HG03442 (cell line): ENCODE results near the gene PLAAT3.
"Not testable (repeated sequence)": the region's sequence is repeated elsewhere in the genome, so short reads cannot be mapped to it uniquely, and the experiment has no call there.

Experiments used
- ATAC-seq: cut with Tn5 transposase; IDR thresholded peaks from one replicate; pipeline ENCODE4 v1.9.1; 2021; ENCODE audit warnings: mild to moderate bottlenecking, moderate library complexity; ENCODE audit not compliant: unreplicated experiment

PLAAT3 gene

DNA sequence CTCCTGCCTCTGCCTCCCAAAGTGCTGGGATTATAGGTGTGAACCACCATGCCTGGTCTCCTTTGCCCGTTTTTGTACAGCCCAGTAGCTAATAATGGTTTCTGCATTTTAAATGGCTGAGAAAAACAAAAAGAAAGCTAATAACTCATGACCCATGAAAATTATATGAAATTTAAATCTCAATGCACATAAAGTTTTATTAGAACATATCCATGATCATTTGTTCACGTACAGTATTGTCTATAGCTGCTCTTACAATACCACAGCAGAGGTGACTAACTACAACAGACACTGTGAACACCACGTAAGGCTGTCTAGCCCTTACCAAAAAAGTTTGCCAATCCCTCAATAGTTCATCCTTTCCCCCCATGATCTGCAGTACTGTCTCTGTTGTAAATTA lies 44.7 kb downstream of the PLAAT3 start:
- ATAC-seq = no peak

DNA sequence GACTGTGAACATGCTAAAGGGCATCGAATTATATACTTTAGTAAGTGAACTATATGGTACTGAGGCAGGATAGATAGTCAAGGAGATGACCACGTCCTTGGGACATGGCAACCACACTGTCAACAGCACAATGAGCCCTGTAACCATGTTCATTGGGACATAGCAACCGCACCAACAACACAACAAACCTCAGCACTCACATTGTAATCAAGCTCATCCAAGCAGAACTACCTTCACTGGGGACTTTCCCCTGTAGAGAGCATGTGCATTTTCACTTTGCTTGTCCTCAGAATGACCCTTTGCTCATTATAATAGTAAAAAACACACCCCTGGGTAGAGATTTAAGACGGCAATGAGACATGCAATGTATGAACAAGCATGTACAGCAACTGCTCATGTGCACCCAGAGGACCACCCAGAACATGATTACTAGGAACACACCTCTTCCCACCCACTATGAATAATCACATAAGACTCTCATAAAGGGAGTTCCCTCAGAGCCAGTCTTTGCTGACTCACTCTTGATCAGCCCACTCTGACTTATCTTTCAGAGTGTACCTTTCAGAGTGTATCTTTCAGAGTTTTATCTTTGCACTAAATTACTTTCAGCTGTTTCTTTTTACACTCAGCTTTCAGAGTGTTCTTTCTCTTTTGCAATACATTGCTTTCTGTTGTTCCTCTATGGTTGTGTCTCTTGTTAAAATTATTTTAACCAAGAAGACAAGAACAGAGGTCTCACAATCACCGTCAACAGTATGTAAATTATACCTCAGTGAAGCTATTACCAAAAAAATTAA lies 47.0 kb downstream of the PLAAT3 start:
- peak; percentile 74 for ATAC-seq

DNA sequence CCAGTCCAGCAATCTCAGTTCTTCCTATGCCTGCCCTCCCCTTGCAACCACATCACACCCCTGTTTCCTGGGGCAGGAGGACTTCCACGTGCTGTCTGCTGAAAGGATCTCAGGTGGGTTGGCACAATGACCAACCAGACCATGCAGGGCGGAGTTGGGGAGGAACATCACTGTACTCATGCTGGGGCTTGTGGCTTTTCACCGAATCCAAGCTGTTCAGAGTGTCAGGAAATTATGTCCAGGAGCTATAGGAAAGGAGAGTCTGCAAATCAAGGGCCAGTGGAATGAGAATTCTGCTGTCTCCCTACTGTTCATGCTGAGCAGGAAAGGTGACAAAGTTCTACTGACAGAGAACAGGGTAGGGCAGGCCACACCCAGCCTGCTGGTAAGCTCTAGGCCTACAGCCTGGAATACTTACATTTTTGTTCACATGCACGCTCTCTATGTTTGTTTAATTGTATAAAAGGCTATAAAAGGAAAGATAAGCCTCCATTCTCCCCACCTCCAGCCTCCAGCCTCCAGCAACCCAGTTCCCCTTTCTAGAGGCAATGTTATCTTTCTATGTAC lies 49.4 kb downstream of the PLAAT3 start:
- no peak for ATAC-seq

DNA sequence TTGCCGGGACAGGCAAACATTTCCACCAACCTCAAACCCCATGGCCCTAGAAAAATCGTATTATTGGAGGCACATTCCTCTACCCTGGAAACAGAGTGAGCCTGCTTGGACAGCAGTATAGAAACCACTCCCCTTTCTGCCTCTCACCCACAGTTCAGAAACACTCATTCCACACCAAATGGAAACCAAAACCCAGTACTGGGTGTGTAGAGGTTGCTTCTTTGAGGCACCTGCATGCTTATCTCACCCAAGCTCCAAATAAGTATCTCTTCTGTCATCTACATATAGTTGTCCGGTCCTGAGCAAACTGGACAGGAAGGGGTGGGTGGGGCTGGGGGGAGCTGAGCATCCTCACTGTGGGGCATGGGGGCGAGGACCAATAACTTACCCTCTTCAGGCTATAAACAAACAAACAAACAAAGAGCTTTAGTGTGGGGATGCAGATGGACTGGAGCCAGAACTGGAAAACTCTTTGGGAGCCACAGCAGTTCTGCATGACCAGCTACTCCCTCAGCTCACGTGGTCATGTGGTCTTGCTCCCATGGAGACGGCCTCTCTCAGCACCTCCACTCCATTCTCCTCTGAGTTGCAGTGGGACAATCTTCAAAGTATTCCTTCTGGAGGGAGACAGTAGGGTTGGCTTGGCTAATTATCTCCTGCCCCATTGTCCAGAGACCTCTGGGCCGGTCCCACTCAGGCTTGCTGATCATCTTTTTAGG lies 50.0 kb downstream of the PLAAT3 start:
- ATAC-seq = peak; percentile 54

DNA sequence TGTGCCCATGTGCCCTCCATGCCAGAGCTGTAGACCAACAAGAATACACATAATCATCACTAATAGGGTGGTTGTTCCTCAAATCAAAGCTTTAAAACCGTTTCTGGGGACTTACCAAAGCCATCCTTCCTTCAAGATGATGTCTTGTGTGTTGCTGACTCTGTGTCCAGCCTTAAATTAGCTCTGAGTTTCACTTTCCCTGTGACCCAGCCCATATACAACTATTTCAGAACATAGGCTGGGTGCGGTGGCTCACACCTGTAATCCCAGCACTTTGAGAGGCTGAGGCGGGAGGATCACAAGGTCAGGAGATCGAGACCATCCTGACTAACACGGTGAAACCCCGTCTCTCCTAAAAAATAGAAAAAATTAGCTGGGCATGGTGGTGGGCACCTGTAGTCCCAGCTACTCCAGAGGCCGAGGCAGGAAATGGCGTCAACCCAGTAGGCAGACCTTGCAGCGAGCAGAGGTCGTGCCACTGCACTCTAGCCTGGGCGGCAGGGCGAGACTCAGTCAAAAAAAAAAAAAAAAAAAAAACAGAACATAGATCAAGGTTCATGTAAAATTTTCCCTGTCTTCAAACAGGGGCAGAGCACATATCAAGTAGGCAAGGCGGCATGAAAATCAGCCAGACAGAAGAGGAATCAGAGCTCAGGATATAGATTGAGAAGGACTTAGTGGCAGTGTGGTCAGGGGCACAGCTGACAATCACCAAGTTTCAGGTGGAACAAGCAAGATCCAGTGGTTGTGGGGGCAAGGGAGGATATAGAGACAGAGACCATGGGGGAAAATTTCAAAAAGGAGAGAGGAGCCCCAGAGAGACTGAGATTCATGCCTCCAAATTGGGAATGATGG lies 50.8 kb downstream of the PLAAT3 start, which contains the start of gene PLAAT2:
TSS of gene PLAAT2 (minus strand) at position 179 of the 855 bp plus-strand sequence. CDS start at position 124, 55 bp downstream.
- no peak for ATAC-seq

DNA sequence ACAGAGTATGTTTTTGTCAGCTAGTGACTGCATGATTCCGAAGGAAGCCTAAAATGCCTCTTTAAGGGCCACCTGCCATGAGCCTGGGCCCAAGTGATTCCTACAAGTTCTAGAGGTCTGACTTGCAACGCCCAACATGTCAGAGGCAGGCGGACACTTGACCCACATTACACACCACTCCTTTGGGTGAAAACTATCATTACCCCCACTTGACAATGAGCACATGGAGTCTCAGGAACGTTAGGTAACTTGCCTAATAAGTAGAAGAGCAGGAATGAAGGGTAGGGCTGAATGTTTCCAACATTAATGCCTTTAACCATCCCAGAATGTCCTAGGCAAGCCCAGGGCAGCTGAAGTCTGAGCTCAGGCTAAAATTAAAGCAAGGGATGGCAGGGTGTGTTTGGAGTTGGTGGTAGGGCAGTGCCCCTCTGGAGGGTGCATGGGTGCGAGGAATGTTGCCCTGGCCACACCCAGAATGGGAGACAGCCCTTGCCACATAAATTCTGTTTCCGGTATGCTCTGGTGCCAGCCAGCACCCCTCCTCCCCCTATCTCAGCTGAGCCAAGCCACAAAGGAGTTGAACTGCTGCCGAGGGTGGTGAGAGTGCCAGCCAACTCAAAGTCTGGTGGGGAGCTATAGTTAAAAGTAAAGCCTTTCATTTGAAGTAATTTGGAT lies 53.6 kb downstream of the PLAAT3 start:
- ATAC-seq = no peak

DNA sequence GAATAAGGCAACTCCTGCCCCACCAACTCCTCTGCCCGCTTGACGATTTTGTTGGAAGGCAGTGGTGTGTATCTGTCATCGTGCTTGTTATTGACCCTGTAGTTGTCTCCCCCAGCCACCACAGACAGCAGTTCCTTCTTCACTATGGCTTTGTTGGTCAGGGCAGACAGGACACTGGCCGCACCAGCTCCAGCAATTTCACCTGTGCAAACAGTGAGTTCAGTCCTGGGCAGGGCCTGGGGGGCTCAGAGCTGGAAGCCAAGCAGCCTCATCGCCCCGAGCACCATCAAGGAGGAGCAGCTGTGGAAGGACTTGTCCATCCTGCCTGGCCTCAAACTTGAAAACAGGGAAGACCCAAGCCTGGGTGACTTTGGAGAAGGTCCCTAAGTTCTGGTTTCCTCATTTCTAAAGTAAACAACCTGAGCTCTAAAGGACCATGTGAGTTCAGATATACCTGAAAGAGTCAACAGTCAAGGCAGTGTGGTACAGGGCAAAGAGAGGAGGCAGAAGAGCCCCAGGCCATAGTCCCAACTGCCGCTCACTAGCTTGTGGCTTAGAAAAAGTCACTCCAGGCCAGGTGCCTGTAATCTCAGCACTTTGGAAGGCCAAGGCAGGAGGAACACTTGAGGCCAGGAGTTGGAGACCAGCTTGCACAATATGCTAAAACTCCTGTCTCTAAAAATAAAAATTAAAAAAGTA lies 55.6 kb downstream of the PLAAT3 start:
- ATAC-seq = no peak

DNA sequence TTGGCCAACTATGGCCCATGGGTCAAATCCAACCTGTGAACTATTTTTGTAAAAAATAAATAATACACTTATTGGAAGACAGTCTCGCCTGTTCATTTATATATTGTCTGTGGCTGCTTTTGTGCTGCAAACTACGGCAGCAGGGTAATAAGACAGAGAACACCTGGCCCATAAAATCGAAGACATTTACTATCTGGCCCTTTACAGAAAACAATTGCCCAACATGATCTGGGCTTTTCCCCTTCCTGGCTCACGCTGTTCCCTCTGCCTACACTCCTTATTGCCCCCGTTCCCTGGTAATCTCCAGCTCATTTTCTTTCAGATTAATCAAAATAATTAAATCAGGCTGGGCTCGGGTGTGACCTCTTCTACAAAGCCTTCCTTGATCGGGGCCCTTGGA lies 56.7 kb downstream of the PLAAT3 start:
- no peak for ATAC-seq

DNA sequence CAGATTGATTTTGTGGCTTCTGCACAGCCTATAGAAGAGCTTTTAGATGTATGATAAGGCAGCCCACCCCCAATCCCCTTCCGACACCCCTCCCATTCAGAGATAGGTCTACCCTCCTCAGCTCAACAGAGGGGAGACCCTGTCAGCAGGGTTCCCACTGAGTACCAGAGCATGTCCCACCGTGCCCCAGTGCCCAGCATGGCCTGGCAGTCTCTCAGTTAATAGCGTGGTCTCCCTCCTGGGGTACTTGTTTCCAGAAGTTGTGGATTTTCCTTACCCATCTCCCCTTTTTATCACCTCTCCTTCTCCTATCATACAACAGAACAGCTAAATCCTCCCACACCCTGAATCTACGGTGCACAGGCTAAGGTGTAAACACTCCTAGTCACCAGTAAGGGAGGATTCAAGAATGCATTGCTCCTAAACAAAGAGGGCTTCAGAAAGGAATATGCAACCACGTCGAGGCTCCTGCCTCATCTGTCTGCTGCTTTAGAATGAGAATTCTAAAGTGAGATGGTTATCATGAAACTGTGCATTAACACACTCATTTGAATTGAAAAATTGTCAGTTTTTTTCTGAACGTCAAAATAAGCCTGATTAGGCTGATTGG lies 57.7 kb downstream of the PLAAT3 start:
- ATAC-seq = no peak

DNA sequence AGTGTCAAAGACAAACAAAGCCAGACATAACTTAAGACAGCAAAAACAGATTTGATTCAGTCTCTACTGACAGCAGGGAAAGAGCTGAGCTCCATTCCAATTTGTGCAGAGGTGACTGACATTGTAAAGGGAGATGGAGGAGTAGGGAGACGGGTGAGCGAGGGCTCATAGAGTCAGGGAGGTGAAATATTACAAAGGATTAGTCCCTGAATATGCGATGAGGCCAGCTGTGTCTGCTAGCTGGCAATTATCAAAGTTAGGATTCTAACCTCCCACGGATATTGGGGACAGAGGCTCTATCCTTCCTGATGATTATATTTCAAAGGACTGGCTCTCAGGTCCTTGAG lies 59.4 kb downstream of the PLAAT3 start:
- ATAC-seq = no peak

DNA sequence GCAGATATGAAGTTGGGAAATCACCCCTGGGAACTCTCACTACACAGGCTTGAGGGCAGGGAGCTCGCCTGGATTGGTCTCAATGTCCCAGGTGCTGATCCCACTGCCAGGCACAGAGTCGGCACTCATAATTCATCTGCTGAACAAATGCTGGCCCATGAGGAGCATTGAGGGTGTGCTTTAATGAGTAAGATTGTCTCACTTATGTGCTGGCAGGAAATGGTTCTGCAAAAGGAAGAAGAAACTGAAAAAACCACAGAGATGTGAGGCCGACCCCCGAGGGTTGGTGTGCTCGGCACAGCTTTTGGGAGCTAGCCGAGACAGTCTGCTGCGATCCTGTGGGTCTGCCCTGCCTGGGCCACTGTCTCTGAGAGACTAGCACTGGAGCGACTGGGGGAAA lies 60.5 kb downstream of the PLAAT3 start:
- ATAC-seq = peak; percentile 61

DNA sequence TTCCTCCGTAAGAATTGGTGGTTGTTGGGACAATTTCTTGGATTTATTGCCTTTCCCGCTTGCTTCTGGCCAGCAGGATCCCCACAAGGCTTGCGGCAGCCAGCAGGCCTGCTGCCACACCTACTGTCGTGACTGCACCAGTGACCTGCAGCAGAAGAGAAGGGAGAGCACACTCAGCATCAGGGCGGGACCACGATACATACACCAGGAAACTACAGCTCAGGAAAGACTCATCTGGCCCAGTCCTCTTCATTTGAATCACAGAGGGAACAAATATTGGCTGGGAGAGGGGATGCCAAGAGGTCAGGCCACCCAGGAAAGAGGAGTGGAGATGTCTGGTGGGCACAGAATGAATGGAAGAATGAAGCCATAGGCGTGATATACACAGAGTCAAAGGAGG lies 61.3 kb downstream of the PLAAT3 start:
- ATAC-seq = no peak

DNA sequence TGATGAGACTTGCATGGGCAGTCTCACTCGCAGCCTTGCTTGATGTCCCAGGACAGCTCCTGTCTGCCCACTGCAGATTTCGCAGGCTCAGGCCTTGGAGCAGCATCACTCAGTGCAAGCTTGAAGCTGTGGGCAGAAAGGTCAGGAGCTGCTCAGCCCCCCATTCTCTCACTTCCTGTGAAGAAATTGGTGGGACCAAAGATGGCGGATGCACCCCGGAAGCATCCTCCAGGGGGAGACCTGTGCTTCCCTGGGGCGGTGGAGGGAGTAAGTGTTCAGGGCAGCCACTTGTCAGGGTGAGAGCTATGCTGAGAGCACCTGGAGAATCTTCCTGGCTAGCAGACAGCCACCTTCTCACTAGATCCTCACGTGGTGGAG lies 62.4 kb downstream of the PLAAT3 start:
- no peak for ATAC-seq

DNA sequence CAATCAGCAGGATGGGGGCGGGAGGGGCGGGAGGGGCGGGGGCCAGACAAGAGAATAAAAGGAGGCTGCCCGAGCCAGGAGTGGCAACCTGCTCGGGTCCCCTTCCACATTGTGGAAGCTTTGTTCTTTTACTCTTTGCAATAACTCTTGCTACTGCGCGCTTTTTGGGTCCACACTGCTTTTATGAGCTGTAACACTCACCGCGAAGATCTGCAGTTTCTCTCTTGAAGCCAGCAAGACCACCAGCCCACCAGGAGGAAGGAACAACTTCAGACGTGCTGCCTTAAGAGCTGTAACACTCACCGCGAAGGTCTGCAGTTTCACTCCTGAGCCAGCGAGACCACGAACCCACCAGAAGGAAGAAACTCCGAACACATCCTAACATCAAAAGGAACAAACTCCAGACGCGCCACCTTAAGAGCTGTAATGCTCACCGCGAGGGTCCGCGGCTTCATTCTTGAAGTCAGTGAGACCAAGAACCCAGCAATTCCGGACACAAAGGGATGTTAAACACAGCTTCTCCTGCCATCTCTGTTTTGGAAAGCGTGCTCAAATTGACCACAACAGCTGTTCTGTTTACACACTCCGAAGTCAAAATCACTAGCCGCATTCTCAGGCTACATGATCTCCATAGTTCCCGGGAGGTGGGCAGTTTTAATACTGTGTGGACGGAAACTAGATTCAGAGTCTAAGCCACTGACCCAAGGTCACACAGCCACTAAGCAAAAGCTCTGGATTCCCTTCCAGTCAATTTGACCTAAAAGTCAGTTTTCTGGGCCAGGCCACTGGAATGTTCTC lies 62.9 kb downstream of the PLAAT3 start:
- no peak for ATAC-seq

DNA sequence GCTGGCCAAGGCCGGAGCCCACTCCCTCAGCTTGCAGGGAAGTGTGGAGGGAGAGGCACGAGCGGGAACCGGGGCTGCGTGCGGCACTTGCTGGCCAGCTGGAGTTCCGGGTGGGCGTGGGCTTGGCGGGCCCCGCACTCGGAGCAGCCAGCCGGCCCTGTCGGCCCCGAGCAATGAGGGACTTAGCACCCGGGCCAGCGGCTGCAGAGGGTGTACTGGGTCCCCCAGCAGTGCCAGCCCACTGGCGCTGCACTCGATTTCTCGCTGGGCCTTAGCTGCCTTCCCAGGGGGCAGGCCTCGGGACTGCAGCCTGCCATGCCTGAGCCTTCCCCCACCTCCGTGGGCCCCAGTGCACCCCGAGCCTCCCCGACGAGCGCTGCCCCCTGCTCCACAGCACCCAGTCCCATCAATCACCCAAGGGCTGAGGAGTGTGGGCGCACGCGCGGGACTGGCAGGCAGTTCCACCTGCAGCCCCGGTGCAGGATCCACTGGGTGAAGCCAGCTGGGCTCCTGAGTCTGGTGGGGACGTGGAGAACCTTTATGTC lies 64.0 kb downstream of the PLAAT3 start:
- not testable (repeated sequence) for ATAC-seq

DNA sequence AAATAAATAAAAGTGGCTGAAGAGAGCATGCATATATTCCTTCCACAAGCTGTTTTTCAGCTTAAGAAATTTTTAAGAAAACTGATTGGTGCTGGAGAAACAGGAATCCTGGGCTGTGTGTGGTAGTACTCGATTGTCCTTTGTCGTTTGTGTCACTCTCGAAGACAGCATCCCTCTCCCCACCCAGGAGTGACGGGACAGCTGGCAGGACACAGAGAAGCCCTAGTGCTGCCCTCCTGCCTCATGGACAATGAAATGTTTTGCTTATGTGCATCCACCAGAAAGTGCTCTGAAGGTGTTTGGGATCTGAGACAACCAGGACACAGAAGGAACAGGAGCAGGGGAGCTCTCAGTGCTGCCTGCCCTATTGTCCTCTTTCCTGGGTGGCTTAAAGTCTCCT lies 64.8 kb downstream of the PLAAT3 start:
- no peak for ATAC-seq

DNA sequence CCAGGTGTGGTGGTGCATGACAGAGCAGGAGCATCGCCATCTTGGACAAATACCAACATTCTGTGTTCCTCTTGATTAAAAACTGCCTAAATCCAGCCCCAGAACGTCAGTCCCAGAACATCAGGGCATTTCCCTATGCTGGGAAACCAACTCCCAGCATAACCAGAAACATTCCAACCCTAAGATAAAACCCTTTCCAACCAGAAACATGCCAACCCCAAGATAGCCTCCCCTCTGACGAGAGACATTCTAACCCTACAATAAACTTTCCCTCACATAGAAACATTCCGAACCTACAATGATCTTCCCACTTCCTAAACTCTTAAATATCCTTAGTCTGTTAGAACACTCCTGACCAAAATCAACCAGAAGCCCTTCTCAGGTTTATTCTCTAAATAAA lies 66.1 kb downstream of the PLAAT3 start:
- ATAC-seq = no peak

DNA sequence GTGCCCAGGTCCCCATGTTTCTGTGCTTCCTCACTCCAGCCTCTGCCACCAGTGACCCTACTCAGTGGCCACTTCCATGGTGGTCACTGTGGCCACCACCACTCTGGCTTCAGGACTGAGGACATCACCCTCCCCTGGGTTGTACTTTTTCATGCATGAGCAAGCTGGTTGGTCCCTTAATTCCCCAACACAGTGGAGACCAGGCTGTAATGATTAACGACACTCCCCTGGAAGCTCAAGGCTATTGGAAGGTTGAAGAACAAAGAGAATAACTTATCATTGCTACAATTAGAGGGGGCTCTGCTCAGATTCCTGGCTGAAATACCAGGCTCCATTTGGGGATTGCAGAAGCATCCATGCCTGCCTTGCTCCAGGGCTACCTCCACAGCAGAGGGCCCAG lies 67.2 kb downstream of the PLAAT3 start:
- ATAC-seq = no peak

DNA sequence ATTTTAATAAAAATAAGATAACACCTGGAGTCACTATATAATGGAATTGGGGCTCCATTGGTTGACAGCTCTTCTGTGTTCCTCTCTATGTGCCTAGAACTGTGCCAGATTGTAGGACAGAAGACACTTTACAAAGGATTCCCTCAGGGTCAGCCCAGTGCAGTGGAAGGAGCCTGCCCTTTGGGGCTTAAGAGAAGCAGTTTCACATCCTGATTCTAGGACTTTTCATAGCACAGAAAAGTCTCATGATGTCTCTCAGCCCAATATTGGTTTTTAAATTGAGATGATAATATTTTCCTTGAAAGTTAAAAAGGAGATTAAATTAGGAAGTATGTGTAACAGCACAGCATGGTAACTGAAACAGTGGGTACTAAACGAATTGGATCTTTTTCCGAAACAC lies 70.5 kb downstream of the PLAAT3 start:
- no peak for ATAC-seq
